ENCODE results near the gene IGF2BP3.
"Not testable (repeated sequence)": the region's sequence is repeated elsewhere in the genome, so short reads cannot be mapped to it uniquely, and the experiment has no call there.

The IGF2BP3 gene

DNA sequence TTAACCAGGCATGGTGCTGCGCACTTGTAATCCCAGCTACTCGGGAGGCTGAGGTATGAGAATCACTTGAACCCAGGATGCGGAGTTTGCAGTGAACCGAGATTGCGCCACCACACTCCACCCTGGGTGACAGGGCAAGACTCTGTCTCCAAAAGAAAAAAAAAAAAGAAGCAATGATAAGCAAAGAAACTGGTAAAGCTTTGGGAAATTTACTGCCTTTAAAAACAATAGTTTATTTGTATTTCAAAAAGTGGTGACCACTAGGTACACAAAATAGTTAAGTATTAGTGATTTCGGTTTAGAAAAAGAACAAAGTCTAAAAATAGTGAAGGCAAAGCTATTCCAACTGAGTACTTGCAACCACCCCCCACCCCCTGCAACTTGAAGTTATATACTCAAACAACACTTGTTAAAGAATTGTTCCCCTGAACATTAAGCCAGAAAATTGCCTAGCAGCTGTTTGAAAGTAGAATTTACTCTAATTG lies 133.4 kb downstream of the IGF2BP3 start:
- no peak for DNase-seq

DNA sequence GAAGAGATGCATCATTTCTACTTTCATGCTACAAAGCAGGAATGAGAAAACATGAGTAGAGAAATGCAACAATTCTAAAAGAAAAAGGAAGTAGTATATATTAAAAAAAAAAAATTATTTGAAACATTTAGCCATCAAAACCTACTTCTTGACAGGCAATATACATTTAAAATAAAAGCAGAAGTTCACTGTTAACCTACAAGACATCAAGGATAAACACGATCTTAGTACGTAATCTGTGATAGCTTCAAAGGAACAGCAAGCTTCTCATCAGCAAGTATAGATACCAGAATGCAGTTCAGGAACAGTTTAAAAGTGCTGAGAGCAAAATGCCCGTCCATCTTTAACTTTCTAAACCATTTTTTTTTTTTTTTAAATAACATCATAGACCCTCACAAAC lies 134.2 kb downstream of the IGF2BP3 start:
- no peak for DNase-seq

DNA sequence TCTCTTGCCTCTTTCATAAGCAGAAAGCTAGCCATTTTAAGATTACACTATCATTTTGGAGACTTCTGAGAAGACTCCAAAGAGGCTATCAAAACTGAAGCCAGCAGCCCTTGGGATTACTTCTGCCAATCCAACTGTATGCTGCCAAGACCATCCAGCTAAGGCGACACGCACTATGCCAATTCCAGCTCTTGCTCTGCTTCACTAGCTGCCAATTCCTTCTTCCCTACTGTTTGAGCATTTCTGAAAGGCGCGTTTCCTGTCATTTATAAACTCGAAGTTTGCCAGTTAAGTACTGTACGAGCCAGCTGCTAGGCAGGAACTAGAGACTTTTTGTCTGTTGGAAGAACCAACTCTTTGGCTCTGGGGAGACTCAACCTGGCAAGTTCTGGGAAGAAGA lies 134.7 kb downstream of the IGF2BP3 start:
- no peak for DNase-seq

DNA sequence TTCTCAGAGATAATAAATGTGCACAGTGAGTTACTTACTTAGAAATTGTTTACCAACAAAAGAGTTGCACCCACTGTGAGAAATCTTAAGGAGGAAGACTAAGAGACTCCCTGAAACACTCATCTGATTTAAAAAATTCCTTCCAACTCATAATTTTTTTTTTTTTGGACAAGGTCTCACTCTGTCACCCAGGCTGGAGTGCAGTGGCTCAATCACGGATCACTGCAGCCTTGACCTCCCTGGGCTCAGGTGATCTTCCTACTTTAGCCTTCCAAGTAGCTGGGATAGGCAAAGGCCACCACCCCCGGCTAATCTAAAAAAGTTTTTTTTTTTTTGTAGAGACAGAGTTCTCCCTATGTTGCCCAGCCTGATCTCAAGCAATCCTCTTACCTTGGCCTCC lies 135.2 kb downstream of the IGF2BP3 start:
- DNase-seq, result no peak

DNA sequence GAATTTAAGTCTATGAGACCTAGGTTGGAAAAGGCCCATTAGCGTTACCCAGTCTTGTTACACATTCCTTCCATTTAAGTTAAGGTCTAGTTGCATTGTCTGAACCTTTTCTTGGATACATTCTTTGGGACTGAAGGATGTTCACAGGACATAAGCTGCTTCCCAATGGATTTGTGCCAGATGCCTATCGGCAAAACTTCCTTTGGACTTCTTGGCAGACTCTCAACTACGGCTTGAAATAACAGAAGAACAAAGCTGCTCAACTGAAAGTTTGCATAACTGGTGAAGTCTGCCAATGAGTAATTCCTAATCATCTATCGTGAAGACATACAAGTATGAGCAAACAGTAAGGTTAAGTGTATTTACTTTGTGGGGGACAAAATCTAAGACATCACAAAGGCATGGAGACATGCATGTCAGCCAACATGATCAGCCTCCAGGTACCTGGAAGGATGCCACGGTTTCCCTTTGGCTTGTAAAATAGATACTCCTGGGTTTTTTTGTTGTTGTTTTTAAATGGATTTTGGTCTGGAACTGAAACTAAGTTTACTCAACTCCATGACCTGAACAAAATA lies 135.7 kb downstream of the IGF2BP3 start:
- DNase-seq, result no peak

DNA sequence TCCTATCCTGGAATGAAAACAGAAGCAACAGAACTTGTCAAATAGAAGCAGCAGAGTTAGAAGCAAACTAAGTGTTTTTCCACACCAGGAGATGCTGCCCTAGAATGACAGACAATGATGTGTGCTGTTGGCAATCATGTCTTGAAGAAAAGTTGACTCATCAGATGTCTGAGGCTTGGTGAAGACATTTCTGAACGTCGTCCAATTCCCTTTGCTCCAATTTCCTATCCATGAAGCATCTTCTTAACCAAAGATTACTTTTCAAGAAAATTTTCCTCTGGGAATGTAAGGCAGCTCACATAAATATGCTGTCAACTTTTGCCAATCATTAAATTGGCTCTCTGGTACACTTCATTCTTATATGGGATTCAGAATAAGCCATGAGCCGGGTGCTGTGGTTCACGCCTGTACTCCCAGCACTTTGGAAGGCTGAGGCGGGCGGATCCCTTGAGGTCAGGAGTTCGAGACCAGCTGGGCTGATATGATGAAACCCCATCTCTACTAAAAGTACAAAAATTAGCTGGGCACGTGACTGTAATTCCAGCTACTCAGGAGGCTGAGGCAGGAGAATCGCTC lies 136.5 kb downstream of the IGF2BP3 start:
- DNase-seq, result no peak

DNA sequence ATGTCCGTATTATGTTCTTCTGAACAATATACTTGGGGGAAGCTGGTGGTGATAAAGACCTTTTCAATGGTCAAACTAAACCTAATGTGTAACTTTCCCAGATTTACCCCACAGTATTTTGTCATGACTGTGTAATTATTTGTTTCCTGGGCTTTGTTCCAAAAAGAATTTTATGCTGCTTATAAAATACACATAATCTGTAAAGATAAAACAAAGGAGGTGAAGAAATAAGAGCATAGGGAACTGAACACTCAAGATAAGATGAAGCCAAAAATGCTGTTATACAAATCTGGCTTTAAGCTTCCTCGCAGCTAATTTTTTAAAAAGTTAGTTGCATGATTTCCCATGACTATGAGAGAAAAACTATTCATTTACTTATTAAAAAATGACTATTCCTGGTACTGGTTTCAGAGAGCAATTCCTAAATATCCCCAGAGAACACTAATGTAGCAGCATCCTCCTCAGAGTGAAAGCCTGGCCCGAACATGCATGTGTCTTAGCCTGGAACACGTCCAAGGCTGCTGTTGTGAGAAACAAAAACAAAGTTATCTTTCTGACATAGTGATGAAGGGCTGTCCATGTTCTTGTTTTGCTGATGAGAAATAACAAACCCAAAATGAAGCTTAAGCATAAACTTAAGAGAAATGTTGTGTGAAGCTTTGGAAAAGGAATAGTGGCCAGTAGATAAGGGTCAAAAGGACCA lies 137.2 kb downstream of the IGF2BP3 start:
- DNase-seq, result no peak

DNA sequence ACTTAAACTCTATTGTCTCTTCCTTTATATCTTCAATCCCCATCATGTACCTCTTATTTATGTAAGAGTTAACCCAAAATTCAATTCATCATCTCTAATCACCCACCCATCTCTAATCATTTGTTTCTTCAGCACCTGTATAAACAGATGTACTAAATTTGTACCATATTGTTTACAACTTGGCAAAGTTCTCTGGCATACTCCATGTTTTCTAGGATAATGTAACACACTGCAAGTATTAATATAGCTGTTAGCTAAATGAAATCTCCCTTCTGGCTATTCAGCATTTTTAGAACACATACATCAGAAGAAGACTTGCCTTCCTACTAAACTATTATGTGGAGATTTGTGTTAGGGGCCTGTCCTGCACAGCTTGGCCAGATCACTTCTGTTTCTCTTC lies 138.1 kb downstream of the IGF2BP3 start:
- no peak for DNase-seq

DNA sequence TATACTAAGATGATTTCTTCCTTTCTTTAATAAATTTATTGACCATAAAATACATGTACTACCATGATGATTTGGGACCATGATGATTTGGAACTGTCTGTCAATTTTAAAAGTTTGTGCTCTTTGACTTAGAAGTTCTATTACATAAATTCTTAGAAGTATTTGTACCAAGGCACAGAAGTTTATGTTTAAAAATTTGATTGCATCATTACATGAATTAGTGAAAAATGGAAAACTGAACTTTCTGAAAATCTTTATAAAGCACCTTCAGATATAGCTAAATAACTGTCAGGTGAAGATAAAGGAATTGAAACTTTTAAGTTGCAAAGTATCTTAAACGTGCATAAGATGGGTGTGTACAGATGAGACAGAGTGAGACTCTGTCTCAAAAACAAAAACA lies 139.2 kb downstream of the IGF2BP3 start:
- no peak for DNase-seq

DNA sequence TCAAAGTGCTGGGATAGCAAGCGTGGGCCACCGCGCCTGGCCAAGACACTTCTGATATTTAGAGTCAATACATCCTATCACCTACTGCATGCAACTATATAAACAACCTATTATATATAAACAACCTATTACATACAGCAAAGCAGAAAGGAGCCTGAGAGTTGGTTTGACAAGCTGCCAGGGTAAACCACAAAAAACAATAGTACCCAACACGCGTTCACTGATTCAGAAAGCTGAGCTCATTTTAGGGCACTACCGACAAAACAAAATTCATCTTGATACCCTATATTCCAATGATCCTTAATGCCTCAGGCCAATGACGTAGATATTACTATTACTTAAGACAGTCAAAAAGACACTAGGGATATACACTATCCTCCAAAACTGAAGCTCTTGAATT lies 154.9 kb downstream of the IGF2BP3 start:
- DNase-seq, result no peak

DNA sequence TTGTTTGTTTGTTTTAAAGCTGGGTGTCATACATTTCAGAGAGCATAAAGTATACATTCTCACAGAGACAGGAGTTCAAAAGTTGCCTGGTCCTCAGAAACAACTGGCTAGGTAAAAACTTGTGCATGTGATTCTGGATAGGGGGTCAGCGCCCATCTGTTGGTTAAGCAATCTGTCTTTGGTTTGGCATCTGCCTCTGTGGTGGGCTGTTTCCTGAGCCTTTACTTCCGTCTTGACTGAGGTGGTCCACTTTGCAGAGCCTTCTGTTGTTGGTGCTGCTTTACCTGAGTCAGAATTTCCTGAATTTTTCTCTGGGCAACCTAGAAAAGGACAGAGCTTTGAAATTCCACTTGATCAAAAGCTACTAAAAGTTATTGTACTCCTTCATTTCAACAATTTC lies 158.2 kb downstream of the IGF2BP3 start:
- not testable (repeated sequence) for DNase-seq

DNA sequence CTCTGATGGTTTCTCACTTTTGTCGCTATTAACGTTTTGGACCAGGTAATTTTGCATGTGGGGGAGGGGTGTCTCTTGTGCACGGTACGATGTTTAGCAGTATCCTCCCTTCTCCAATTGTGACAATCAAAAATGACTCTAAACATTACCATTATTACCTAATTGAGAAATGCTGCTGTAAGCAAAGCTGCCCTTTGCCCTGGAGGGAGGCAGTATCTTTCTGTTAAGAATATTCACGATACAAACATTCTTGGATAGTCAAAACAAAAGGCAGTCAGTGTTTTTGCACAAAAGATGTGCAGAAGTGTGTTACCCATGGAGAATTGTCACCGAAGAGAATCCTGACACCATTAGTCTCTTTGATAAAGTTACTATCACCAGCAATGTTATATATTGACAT lies 161.5 kb downstream of the IGF2BP3 start:
- DNase-seq, result no peak

DNA sequence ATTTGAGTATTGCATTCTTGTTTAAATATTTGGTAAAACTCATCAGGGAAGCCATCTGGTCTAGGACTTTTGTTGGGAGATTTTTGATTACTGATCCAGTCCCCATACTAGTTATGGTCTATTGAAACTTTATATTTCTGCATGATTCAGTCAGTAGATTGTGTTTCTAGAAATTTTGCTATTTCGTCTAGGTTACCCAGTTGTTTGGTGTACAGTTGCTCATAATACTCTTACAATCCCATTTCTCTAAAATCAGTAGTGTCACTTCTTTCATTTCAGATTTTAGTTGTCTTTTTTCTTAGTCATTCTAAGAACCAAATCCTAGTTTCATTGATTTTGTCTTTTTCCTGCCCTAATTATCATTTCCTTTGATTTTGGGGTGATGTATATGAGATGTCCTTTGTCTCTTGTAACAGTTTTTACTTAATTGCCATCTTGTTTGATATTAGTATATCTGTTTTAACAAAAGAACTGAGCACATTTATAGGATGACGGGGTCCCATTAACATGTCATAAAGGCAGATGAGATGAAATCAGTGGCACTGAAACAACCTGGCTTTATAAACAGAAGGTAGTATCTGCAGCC lies 163.3 kb downstream of the IGF2BP3 start:
- DNase-seq, result no peak

DNA sequence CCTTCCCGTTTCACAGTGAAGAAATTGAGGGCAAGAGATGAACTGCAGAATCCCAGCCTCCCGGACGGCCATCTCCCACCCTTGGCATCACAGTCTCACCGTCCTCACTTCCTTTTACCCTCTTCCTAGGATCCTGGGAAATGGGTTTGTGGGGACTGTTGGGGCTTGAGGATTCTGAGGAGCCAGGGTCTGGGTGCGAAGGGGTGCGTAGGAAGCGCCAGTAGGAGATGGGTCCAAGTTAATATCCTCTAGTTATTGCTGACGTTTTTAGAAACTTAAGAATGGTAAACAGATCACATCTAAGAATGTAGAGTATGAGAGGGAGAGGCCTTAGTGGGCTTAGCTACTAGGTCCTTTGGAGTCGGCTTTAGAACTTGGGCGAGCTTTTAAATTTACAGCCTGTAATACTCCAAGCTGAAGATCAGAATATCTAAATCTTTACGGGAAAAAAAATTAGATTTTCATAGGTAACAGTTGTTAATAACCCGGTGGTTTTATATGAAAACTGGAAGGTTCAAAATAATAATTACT lies 170.5 kb downstream of the IGF2BP3 start:
- no peak for DNase-seq

DNA sequence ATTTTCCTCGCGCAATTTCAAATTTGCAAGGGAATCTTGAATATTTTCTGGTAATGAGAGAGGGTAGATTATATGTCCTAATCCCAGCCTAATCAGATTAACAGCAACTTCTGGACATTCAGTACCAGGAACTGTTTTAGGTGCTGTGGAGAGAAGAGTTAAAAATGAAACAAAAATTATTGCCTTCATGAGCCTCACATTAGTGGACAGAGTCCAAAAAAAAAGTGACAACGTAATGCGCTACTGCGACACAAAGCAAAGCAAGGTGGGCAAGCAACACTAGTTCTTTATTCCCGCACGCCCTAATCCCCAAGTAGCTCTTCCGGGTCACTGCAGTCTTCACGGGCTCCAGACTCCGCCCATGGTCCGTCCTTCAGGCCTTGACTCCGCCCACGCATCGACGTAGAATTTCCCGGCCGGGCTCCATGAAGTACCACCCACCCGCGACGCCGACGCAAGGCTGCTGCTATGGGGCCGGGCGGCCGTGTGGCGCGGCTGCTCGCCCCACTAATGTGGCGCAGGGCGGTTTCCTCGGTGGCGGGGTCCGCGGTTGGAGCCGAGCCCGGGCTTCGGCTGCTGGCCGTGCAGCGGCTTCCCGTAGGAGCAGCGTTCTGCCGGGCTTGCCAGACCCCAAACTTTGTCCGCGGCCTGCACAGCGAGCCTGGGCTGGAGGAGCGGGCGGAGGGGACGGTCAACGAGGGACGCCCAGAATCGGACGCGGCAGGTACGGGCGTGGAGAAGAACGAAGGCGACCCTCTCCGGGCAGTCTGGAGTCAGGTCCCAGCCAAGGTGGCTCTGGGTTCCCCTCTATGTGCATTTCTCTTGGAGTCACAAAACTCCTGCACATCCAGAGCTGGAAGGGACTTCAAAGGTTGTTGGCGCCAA lies 171.2 kb downstream of the IGF2BP3 start, which contains the start of gene MALSU1:
Gene MALSU1, plus strand, starts transcription at position 455 of the 885 bp plus-strand sequence. Its CDS starts 14 bp downstream, at position 469.
- DNase-seq, result peak; percentile 99

DNA sequence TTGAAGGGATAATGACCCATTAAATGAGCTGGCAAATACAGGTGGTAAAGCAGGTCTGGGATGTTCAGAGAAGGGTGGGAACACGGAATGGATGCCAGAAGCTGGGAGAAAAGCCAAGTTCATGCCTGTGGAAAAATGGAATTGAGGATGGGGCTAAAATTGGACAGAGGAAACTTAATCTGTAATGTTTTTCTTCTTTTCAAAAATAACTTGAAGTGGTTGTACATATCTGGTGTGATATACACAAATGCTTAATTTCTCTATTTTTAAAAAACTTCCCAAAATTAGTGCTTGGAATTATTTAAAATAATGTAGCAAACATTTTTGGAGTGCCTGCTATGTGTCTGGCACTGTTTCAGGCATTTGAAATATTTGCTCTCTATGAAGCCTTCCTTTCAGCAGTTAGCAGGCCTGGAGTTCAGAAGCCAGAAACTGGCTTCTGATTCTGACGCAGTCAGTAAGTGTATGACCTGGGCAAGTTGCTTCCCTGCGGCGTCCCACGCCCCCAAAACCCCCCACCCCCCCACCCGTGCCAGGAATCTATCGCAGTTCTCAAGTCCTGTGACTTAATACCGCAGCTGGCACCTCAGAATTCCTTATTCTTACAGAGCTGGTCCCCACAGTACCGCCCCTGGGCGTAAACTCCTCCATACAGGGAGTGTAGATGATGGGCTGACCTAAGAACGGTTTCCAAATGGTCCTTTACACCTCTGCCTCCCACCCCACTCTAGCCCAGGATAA lies 172.0 kb downstream of the IGF2BP3 start:
- no peak for DNase-seq

DNA sequence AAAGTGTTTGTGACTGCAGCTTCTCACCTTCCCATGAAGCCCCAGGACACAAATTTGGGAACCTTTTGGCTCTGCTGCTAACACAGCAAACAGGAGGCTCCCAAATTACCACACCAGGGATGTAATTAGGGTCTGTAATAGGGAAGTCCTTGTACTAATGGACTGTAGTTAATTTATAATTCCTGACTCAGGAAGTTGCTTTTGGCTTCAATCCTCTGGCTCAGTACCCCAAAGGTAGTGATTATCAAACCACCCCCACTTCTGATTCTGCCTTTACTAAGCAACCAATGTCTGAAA lies 174.9 kb downstream of the IGF2BP3 start:
- no peak for DNase-seq

DNA sequence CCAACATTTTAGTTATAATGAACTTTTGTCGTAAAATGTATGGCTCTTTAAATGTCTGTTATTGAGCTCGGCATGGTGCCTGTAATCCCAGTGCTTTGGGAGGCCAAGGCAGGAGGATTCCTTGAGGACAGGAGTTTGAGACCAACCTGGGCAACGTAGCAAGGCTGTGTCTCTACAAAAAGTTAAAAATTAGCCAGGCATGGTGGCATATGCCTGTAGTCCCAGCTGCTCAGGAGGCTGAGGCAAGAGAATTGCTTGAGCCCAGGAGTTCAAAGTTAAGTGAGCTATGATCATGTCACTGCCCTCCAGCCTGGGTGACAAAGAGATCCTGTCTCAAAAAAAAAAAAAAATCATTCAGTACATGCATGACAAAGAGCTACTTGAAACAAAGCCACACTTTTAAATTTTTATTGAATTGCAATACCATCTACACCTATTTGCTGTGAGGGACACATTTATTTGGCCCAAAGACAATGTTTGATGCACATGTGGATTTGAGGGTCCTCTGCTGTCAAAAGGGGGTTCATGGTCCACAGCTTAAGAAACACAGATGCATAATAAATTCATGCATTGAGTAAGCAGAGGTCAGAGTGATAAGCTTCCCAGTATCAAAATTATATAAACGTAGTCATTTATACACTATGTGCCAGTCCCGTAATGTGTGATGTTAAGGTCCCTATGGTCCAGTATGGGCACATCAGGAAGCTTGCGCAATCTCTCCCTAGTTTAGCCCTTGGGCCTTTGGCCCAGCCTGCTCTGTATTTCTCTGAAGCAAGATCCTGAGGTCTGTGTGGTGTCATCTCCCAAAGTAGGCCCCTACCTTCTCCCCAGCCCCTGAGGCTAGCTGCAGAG lies 175.5 kb downstream of the IGF2BP3 start:
- DNase-seq, result no peak

DNA sequence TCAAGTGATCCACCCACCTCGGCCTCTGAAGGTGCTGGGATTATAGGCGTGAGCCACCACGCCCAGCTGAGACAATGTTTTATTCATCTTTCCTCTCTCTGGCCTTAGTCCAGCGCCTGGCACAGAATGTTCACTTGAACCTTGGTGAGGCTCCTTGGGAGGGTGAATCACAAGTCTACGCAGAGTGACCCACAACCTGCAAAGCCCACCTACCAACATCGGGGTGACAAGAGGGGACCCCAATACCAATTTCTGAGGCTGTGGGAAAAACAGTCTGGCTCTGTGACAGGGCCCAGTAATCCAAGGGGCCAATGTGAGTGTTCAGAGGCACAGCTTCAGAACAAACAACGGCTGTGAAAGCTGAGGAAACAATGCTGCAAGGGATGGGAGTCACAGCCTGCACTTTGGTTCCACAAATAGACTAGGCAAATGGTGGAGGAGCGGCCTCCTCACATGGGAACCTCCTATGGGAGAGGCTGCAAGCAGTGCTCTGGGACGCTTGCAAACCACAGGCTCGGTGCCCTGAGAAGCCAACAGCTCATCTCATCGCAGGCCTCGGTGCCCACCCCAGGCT lies 176.7 kb downstream of the IGF2BP3 start:
- no peak for DNase-seq

DNA sequence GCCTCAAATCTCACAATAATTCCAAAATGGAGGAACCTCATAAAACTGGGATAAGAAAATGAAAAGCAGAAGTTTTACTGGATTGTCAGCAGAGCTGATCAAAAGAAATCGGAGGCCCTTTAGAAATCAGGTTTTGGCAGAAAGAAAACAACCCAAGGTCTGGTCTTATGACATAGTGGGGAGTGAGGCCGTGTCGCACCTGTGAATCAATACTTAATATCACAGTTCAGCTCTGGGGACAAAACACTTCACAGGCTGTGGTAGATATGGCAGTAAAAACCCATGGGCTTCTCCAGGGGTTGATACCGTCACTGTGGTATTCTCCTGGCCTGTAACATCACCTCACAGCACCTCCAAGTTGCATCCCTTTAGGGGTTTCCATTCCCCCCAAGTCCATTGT lies 177.7 kb downstream of the IGF2BP3 start:
- no peak for DNase-seq

Measured in activated CD8-positive, alpha-beta memory T cell treated with anti-CD3 and anti-CD28 coated beads, Interleukin-2, amount 50 U/mL, for 48 hours (primary cell).